Left ventricle myocardium inferior (tissue), 1 donor: ENCODE data around the gene PAIP2B. TPM values are rescaled to one million over a fixed set of nuclear protein-coding genes. Genes with fewer than 3 reads are reported as not detected.

Experiments used
- DNase-seq: peaks from one replicate; pipeline ENCODE4 v3.0.0-alpha.2; 2020
- H3K27ac ChIP-seq: fragments of 200-600 bp; replicated peaks from 2 replicates; pipeline ENCODE4 v1.8.0; 2021
- H3K27me3 ChIP-seq: fragments of 200-600 bp; 2 replicates; pipeline ENCODE4 v1.8.0; 2021; ENCODE audit warnings: low read depth
- H3K36me3 ChIP-seq: fragments of 200-600 bp; 2 replicates; pipeline ENCODE4 v1.8.0; 2021
- H3K4me1 ChIP-seq: fragments of 200-600 bp; 2 replicates; pipeline ENCODE4 v1.8.0; 2021
- H3K4me3 ChIP-seq: fragments of 200-600 bp; 2 replicates; pipeline ENCODE4 v1.8.0; 2021; ENCODE audit warnings: mild to moderate bottlenecking, moderate library complexity
- H3K9me3 ChIP-seq: fragments of 200-600 bp; replicated peaks from 2 replicates; pipeline ENCODE4 v1.8.0; 2021
- intact Hi-C: fragments of 100-400 bp; cut with micrococcal nuclease; formaldehyde crosslinking; loops from one replicate; pipeline ENCODE4 v1.11.0; 2022
- total RNA-seq: library from RNA; stranded (reverse); fragmentation: NEBNext Ultra II Directional; extraction: Animal tissue kit (Norgen Biotek cat#: 25700); gene quantifications from one replicate; pipeline ENCODE4 v1.2.1, GENCODE V29; 2021
- TF ChIP-seq, protein P1 (sequence below): fragments of 200-600 bp; IDR thresholded peaks from 2 replicates; pipeline ENCODE4 v1.8.0; 2021; ENCODE audit warnings: antibody characterized with exemption, mild to moderate bottlenecking, borderline replicate concordance
- donor health status: DM: no; HTN: yes; CAD: no; lungs with severe emphysema.

Gene PAIP2B
- total RNA-seq, 1 donor from 2014 or later, result 76.6 TPM

DNA sequence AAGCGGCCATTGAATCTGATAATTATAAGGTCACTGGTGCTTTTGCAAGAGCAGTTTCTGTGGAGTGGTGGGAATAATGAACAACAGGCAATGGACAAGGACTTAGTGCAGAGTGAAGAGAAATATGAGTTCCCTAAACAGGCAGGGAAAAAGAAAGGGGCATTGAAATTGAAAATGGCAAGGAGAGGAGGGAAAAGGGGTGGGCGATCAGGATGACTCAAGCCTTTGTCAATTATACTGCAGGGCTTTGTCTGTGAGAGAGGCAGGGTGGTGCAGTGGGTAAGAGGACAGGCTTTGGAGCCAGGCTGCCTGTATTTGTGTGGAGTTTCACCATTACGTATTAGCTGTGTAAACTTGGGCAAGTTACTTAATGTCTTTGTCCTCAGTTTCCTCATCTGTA, 29.5 kb upstream of the PAIP2B start:
- no peaks in the 10 kb centered on the region for H3K36me3 ChIP-seq
- intact Hi-C loops, result no loop called here
- H3K27ac ChIP-seq, result no peak overlapping the region
- TF ChIP-seq, protein P1, sequence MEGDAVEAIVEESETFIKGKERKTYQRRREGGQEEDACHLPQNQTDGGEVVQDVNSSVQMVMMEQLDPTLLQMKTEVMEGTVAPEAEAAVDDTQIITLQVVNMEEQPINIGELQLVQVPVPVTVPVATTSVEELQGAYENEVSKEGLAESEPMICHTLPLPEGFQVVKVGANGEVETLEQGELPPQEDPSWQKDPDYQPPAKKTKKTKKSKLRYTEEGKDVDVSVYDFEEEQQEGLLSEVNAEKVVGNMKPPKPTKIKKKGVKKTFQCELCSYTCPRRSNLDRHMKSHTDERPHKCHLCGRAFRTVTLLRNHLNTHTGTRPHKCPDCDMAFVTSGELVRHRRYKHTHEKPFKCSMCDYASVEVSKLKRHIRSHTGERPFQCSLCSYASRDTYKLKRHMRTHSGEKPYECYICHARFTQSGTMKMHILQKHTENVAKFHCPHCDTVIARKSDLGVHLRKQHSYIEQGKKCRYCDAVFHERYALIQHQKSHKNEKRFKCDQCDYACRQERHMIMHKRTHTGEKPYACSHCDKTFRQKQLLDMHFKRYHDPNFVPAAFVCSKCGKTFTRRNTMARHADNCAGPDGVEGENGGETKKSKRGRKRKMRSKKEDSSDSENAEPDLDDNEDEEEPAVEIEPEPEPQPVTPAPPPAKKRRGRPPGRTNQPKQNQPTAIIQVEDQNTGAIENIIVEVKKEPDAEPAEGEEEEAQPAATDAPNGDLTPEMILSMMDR, result no peak
- H3K4me3 ChIP-seq, result no peak overlapping the region
- H3K27me3 ChIP-seq, result no peaks in the 10 kb centered on the region
- no peaks in the 10 kb centered on the region for H3K9me3 ChIP-seq
- no peak for DNase-seq
- peaks cover 9% of the 10 kb centered on the region for H3K4me1 ChIP-seq

DNA sequence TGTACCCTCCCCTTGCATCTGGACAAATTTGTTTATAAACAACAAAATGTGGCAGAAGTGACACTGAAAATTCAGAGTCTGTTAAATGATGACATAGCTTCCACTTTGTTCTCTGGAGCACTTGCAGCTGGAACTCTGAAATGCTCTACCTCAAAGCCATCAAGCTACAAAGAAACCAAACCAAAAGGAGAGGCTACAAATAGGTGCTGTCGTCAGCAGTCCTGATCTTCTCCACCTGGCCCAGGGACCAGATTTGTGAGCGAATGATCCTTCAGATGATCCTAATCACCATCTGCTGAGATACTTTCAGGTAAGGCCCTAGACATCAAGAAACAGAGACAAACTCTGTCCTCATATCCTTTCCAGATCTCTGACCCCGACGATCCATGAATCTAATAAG, 27.9 kb upstream of the PAIP2B start:
- no peak for DNase-seq
- H3K9me3 ChIP-seq, result no peaks in the 10 kb centered on the region
- no peak overlapping the region for H3K27ac ChIP-seq
- H3K4me3 ChIP-seq, result no peak overlapping the region
- peaks cover 9% of the 10 kb centered on the region for H3K4me1 ChIP-seq
- intact Hi-C loops, result no loop called here
- H3K36me3 ChIP-seq, result no peaks in the 10 kb centered on the region
- TF ChIP-seq, protein P1, result no peak
- H3K27me3 ChIP-seq, result no peaks in the 10 kb centered on the region

- no peak for DNase-seq
- intact Hi-C loops, result no loop called here
- Histone ChIP-seq H3K36me3 (no peaks in the 10 kb centered on the region), H3K27ac (peak overlapping the region; percentile 48), H3K9me3 (no peaks in the 10 kb centered on the region), H3K27me3 (no peaks in the 10 kb centered on the region), H3K4me3 (no peak overlapping the region), H3K4me1 (peaks cover 9% of the 10 kb centered on the region)
- TF ChIP-seq, protein P1, result no peak
Measured at GRCh38 chr2:71254078-71254477, 27.2 kb upstream of the PAIP2B start.

GRCh38 chr2:71253476-71253875, 26.6 kb upstream of the PAIP2B start:
- Histone ChIP-seq H3K4me1 (peaks cover 9% of the 10 kb centered on the region), H3K36me3 (no peaks in the 10 kb centered on the region), H3K27me3 (no peaks in the 10 kb centered on the region), H3K4me3 (no peak overlapping the region), H3K9me3 (no peaks in the 10 kb centered on the region), H3K27ac (peak overlapping the region; percentile 48)
- TF ChIP-seq, protein P1, result no peak
- intact Hi-C loops, result no loop called here
- DNase-seq, result no peak

DNA sequence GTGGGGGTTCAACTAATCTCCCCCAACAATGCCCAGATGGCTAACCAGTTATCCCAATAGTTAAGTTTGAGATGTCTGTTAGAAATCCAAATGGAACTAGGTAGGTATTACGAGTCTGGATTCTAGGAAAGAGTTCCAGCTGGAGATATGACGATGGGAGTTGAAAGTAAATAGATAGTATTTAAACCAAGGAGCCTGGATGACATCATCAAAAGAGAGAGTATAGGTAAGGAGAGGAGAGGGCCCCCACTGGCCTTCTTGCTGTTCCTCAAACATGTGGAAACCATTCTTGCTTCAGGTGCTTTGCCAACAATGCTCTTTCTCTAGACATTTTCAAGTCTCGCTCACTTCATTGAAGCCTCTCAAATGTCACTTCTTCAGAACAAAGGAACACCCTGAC, 26.0 kb upstream of the PAIP2B start:
- intact Hi-C loops, result no loop called here
- H3K27me3 ChIP-seq, result no peaks in the 10 kb centered on the region
- H3K4me3 ChIP-seq, result no peak overlapping the region
- DNase-seq, result no peak
- no peak overlapping the region for H3K27ac ChIP-seq
- H3K4me1 ChIP-seq, result peaks cover 9% of the 10 kb centered on the region
- TF ChIP-seq, protein P1, result no peak
- no peaks in the 10 kb centered on the region for H3K36me3 ChIP-seq
- no peaks in the 10 kb centered on the region for H3K9me3 ChIP-seq

DNA sequence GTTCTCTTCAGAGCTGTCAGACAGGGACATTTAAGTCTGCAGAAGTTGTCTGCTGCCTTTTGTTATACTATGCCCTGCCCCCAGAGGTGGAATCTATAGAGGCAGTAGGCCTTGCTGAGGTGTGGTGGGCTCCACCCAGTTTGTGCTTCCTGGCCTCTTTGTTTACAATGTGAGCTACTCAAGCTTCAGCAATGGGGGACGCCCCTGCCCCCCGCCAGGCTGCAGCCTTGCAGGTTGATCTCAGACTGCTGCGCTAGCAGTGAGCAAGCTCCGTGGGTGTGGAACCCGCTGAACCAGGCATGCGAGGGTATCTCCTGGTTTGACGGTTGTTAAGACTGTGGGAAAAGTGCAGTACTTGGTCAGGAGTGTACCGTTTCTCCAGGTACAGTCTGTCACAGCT, 24.0 kb upstream of the PAIP2B start:
- Histone ChIP-seq H3K9me3 (peaks cover 3% of the 10 kb centered on the region), H3K27me3 (no peaks in the 10 kb centered on the region), H3K27ac (no peak overlapping the region), H3K4me3 (no peak overlapping the region), H3K36me3 (no peaks in the 10 kb centered on the region), H3K4me1 (peaks cover 9% of the 10 kb centered on the region)
- DNase-seq, result no peak
- intact Hi-C loops, result no loop called here
- TF ChIP-seq, protein P1, result no peak
